Stimulated activated CD4-positive, alpha-beta T cell treated with anti-CD3 and anti-CD28 coated beads, Interleukin-2, amount 100 ng/mL, for 48 hours (primary cell): ENCODE measurements around the gene DUS2.
A peak's percentile ranks its signal among the peaks of the same experiment; 100 is the strongest.

Experiments used
- DNase-seq, 2 donors: peaks; one replicate each; pipeline ENCODE4 v3.0.0-alpha.2; 2020

DUS2 gene

GRCh38 chr16:68047987-68048386 lies 24.9 kb downstream of the DUS2 start:
- no peak for DNase-seq

GRCh38 chr16:68049449-68049848 lies 26.4 kb downstream of the DUS2 start:
- DNase-seq = no peak

- DNase-seq = no peak
These were observed 32.3 kb downstream of the DUS2 start for GRCh38 chr16:68055395-68055794.

GRCh38 chr16:68059804-68060203 lies 36.7 kb downstream of the DUS2 start:
- DNase-seq = no peak

- no peak for DNase-seq
These were observed 38.3 kb downstream of the DUS2 start for GRCh38 chr16:68061396-68061795.

GRCh38 chr16:68062910-68063393 lies 39.9 kb downstream of the DUS2 start:
- no peak for DNase-seq

- peak; percentile 60 to 72 for DNase-seq
These were observed 41.8 kb downstream of the DUS2 start for GRCh38 chr16:68064791-68065365.

GRCh38 chr16:68065716-68066305 lies 42.7 kb downstream of the DUS2 start:
- DNase-seq = no peak

- no peak for DNase-seq
These were observed 43.7 kb downstream of the DUS2 start for GRCh38 chr16:68066763-68067162.

- no peak for DNase-seq
These were observed 45.8 kb downstream of the DUS2 start for GRCh38 chr16:68068926-68069325.

GRCh38 chr16:68069511-68070248 lies 46.6 kb downstream of the DUS2 start:
- DNase-seq = no peak

- no peak for DNase-seq
These were observed 47.2 kb downstream of the DUS2 start for GRCh38 chr16:68070249-68070730.

GRCh38 chr16:68070806-68071517 lies 47.9 kb downstream of the DUS2 start:
- DNase-seq = no peak

GRCh38 chr16:68071518-68071901 lies 48.4 kb downstream of the DUS2 start:
- no peak for DNase-seq

GRCh38 chr16:68072038-68072695 lies 49.1 kb downstream of the DUS2 start:
- DNase-seq = no peak

- no peak for DNase-seq
These were observed 51.0 kb downstream of the DUS2 start for GRCh38 chr16:68073902-68074760.

GRCh38 chr16:68074850-68075555 lies 51.9 kb downstream of the DUS2 start:
- DNase-seq = no peak

- no peak for DNase-seq
These were observed 52.9 kb downstream of the DUS2 start for GRCh38 chr16:68075980-68076379.

- DNase-seq = no peak
These were observed 53.5 kb downstream of the DUS2 start for GRCh38 chr16:68076560-68076959.

- DNase-seq = no peak
These were observed 55.0 kb downstream of the DUS2 start for GRCh38 chr16:68077866-68078700.
